ENCODE results near the gene CPXM1. TPM values are rescaled to one million over a fixed set of nuclear protein-coding genes. Genes with fewer than 3 reads are reported as not detected.
"Not testable (repeated sequence)": the region's sequence is repeated elsewhere in the genome, so short reads cannot be mapped to it uniquely, and the experiment has no call there.

Gene CPXM1
- total RNA-seq: 0.49 and 0.51 TPM in 2 replicates

- intact Hi-C loops (cut with micrococcal nuclease): no loop called here
Observed at GRCh38 chr20:2800521-2801285, at the start of gene CPXM1. Gene CPXM1 (minus strand): TSS chr20:2800627. CDS start chr20:2800572, 55 bp downstream.

- intact Hi-C loops (cut with micrococcal nuclease): loop anchor here (10.0 kb wide), 1 partner anchor 745 kb away; the partner anchor contains the start of gene STK35
Observed at GRCh38 chr20:2849529-2849928, 49.1 kb upstream of the CPXM1 start.

- intact Hi-C loops (cut with micrococcal nuclease): loop anchor here (10.0 kb wide), 1 partner anchor 743 kb away; the partner anchor contains the start of gene STK35
Observed at GRCh38 chr20:2847802-2848201, 47.4 kb upstream of the CPXM1 start.

- intact Hi-C loops (cut with micrococcal nuclease): loop anchor here (10.0 kb wide), 1 partner anchor 742 kb away; the partner anchor contains the start of gene STK35
Observed at GRCh38 chr20:2846698-2847097, 46.3 kb upstream of the CPXM1 start.

GRCh38 chr20:2845607-2846006 lies 45.2 kb upstream of the CPXM1 start:
- intact Hi-C loops (cut with micrococcal nuclease): loop anchor here (10.0 kb wide), 1 partner anchor 741 kb away; the partner anchor contains the start of gene STK35

GRCh38 chr20:2840967-2841531 lies 40.6 kb upstream of the CPXM1 start:
- intact Hi-C loops (cut with micrococcal nuclease): loop anchor here (1.0 to 10.0 kb wide), 8 partner anchors 9 to 736 kb away; partner anchors contain the start of genes IDH3B, NOP56, PTPRA and STK35

- intact Hi-C loops (cut with micrococcal nuclease): loop anchor here (1.0 to 10.0 kb wide), 7 partner anchors 8 to 736 kb away; partner anchors contain the start of genes IDH3B, NOP56, PTPRA and STK35
Observed at GRCh38 chr20:2840138-2840966, 39.9 kb upstream of the CPXM1 start, which contains the start of the genes PCED1A and VPS16. Gene PCED1A (minus strand): TSS chr20:2840655. CDS start chr20:2839912, 743 bp downstream. Gene VPS16 (plus strand): TSS chr20:2840745. CDS start chr20:2840775, 30 bp downstream.

- intact Hi-C loops (cut with micrococcal nuclease): loop anchor here (1.0 to 10.0 kb wide), 7 partner anchors 7 to 735 kb away; partner anchors contain the start of genes IDH3B, NOP56, PTPRA and STK35
Observed at GRCh38 chr20:2839732-2840137, 39.3 kb upstream of the CPXM1 start.

GRCh38 chr20:2838847-2839671 lies 38.6 kb upstream of the CPXM1 start:
- intact Hi-C loops (cut with micrococcal nuclease): no loop called here

GRCh38 chr20:2838170-2838797 lies 37.9 kb upstream of the CPXM1 start:
- intact Hi-C loops (cut with micrococcal nuclease): no loop called here

- intact Hi-C loops (cut with micrococcal nuclease): no loop called here
Observed at GRCh38 chr20:2837221-2837960, 37.0 kb upstream of the CPXM1 start.

- intact Hi-C loops (cut with micrococcal nuclease): no loop called here
Observed at GRCh38 chr20:2836035-2836434, 35.6 kb upstream of the CPXM1 start.

- intact Hi-C loops (cut with micrococcal nuclease): no loop called here
Observed at GRCh38 chr20:2835331-2835796, 34.9 kb upstream of the CPXM1 start.

- intact Hi-C loops (cut with micrococcal nuclease): no loop called here
Observed at GRCh38 chr20:2834401-2835110, 34.1 kb upstream of the CPXM1 start.

- intact Hi-C loops (cut with micrococcal nuclease): no loop called here
Observed at GRCh38 chr20:2833761-2834160, 33.3 kb upstream of the CPXM1 start.

- intact Hi-C loops (cut with micrococcal nuclease): not testable (repeated sequence)
Observed at GRCh38 chr20:2831206-2831605, 30.8 kb upstream of the CPXM1 start.

GRCh38 chr20:2829376-2829775 lies 28.9 kb upstream of the CPXM1 start:
- intact Hi-C loops (cut with micrococcal nuclease): no loop called here

- intact Hi-C loops (cut with micrococcal nuclease): no loop called here
Observed at GRCh38 chr20:2826655-2827054, 26.2 kb upstream of the CPXM1 start.
